Measurements from ENCODE around the gene AMMECR1.

DNA sequence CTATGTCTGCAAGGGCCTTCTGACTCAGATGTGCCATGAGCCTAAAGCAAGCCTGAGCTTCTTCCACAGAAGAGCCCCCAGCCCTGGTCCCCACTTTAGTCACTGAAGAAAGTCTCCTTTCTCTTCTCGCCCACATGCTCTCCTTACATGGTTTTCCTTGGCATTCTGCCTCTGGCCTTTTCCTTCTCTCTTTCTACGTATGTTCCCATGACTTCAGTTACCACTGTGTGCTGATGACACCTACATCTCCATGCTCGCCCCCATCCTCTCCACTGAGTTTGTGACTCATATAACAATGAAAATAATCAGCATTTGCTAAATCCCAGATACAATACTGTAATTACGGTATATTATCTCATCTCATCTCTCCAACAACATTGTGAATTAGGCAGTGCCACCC is 149.3 kb downstream of the AMMECR1 start:
- TF ChIP-seq, protein P1, sequence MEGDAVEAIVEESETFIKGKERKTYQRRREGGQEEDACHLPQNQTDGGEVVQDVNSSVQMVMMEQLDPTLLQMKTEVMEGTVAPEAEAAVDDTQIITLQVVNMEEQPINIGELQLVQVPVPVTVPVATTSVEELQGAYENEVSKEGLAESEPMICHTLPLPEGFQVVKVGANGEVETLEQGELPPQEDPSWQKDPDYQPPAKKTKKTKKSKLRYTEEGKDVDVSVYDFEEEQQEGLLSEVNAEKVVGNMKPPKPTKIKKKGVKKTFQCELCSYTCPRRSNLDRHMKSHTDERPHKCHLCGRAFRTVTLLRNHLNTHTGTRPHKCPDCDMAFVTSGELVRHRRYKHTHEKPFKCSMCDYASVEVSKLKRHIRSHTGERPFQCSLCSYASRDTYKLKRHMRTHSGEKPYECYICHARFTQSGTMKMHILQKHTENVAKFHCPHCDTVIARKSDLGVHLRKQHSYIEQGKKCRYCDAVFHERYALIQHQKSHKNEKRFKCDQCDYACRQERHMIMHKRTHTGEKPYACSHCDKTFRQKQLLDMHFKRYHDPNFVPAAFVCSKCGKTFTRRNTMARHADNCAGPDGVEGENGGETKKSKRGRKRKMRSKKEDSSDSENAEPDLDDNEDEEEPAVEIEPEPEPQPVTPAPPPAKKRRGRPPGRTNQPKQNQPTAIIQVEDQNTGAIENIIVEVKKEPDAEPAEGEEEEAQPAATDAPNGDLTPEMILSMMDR (IDR thresholded peaks at IDR 0.05) = no peak
- TF ChIP-seq POLR2A (IDR thresholded peaks at IDR 0.05) = no peak
- no peak for TF ChIP-seq POLR2AphosphoS5 (IDR thresholded peaks at IDR 0.05)

All from prostate gland (tissue), 2 donors.